RKO (cell line): ENCODE measurements around the gene ZNF492.
"Not testable (repeated sequence)": the region's sequence is repeated elsewhere in the genome, so short reads cannot be mapped to it uniquely, and the experiment has no call there.

Experiments used
- DNase-seq: peaks from one replicate; pipeline ENCODE4 v3.0.0-alpha.2; 2016; ENCODE audit warnings: low spot score

The ZNF492 gene

GRCh38 chr19:22617614-22618320 lies 16.4 kb upstream of the ZNF492 start:
- no peak for DNase-seq

GRCh38 chr19:22619371-22619770 lies 14.8 kb upstream of the ZNF492 start:
- no peak for DNase-seq

GRCh38 chr19:22619932-22620331 lies 14.2 kb upstream of the ZNF492 start:
- DNase-seq = no peak

- DNase-seq = no peak
These were observed 13.7 kb upstream of the ZNF492 start for GRCh38 chr19:22620401-22620800.

GRCh38 chr19:22620912-22621311 lies 13.2 kb upstream of the ZNF492 start:
- no peak for DNase-seq

- no peak for DNase-seq
These were observed 12.1 kb upstream of the ZNF492 start for GRCh38 chr19:22622020-22622419.

GRCh38 chr19:22622901-22623840 lies 11.0 kb upstream of the ZNF492 start:
- DNase-seq = no peak

GRCh38 chr19:22623841-22624221 lies 10.3 kb upstream of the ZNF492 start:
- no peak for DNase-seq

- no peak for DNase-seq
These were observed 8.7 kb upstream of the ZNF492 start for GRCh38 chr19:22625266-22626035.

- no peak for DNase-seq
These were observed 6.6 kb upstream of the ZNF492 start for GRCh38 chr19:22627526-22627925.

GRCh38 chr19:22628401-22628800 lies 5.7 kb upstream of the ZNF492 start:
- no peak for DNase-seq

- no peak for DNase-seq
These were observed 315 bp downstream of the ZNF492 start for GRCh38 chr19:22634450-22634827.

- DNase-seq = not testable (repeated sequence)
These were observed 51.4 kb downstream of the ZNF492 start for GRCh38 chr19:22685493-22685892.

- DNase-seq = not testable (repeated sequence)
These were observed 68.5 kb downstream of the ZNF492 start for GRCh38 chr19:22702661-22703060.

GRCh38 chr19:22703096-22703495 lies 69.0 kb downstream of the ZNF492 start:
- DNase-seq = not testable (repeated sequence)

- DNase-seq = no peak
These were observed 74.9 kb downstream of the ZNF492 start for GRCh38 chr19:22708983-22709382.
